GM12878 (cell line): ENCODE results near the gene DUS3L. TPM values are rescaled to one million over a fixed set of nuclear protein-coding genes. Genes with fewer than 3 reads are reported as not detected.

Experiments used
- ATAC-seq: fragments of 200-7000 bp; cut with Tn5 transposase; 3 replicates; pipeline ENCODE4 v1.9.1; 2020; ENCODE audit warnings: mild to moderate bottlenecking, moderate library complexity
- BruUV-seq: library from RNA; stranded (reverse); fragments of 400-500 nt; replicated peaks from 2 replicates; lab custom pipeline; 2021; lab: Mats Ljungman, UMichigan
- CTCF ChIA-PET: fragments of 300-600 bp; sonication (Branson Sonifier 250); formaldehyde crosslinking; extraction: SDS; loops from one replicate; lab custom pipeline; 2021; ENCODE audit warnings: inconsistent platforms; lab: Yijun Ruan, JAX
- POLR2A ChIA-PET: fragments of 350-600 bp; formaldehyde crosslinking; extraction: SDS; loops from one replicate; lab custom pipeline; 2021; ENCODE audit warnings: inconsistent platforms; lab: Charles Lee
- RAD21 ChIA-PET: fragments of 300-600 bp; sonication (Branson Sonifier 250); formaldehyde crosslinking; loops from one replicate; lab custom pipeline; 2023; ENCODE audit warnings: antibody characterized with exemption; ENCODE audit not compliant: unreplicated experiment; lab: Charles Lee
- SMC1A ChIA-PET: fragments of 300-600 bp; sonication (Branson Sonifier 250); formaldehyde crosslinking; loops from one replicate; lab custom pipeline; 2023; ENCODE audit not compliant: unreplicated experiment, uncharacterized antibody; lab: Charles Lee
- DNase-seq: peaks from one replicate; pipeline ENCODE4 v3.0.0-alpha.2; 2011; ENCODE audit warnings: low read depth, low spot score
- FAIRE-seq: peaks from 3 replicates; lab custom pipeline; 2011; peaks lifted over from hg19 to GRCh38; lab: Jason Lieb, UNC
- H2AFZ ChIP-seq: 2 replicates; pipeline ENCODE4 v1.6.0; 2011; ENCODE audit warnings: low read depth, low read length, control low read depth; ENCODE audit not compliant: control insufficient read depth
- H3K27ac ChIP-seq: 2 replicates; pipeline ENCODE4 v1.5.1; 2011; ENCODE audit warnings: control low read depth; ENCODE audit not compliant: control insufficient read depth, insufficient read depth
- H3K27me3 ChIP-seq, 2 experiments: replicated peaks in 1 of 2; 2 replicates each; pipeline versions ENCODE4 v1.6.0 to v1.6.1; 2011; ENCODE audit warnings: low read length in 1 of 2; ENCODE audit not compliant: control insufficient read depth in 2 of 2, insufficient read depth in 2 of 2
- H3K36me3 ChIP-seq, 2 experiments: 2 replicates each; pipeline ENCODE4 v1.5.1; 2011; ENCODE audit warnings: low read length in 1 of 2; ENCODE audit not compliant: control insufficient read depth in 2 of 2, insufficient read depth in 2 of 2
- H3K4me1 ChIP-seq: 2 replicates; pipeline ENCODE4 v1.6.1; 2011; ENCODE audit warnings: mild to moderate bottlenecking, low read length, moderate library complexity, mixed read lengths; ENCODE audit not compliant: control insufficient read depth, insufficient read depth
- H3K4me2 ChIP-seq: 2 replicates; pipeline ENCODE4 v1.6.0; 2011; ENCODE audit warnings: control low read depth; ENCODE audit not compliant: control insufficient read depth, insufficient read depth
- H3K4me3 ChIP-seq: fragments of 200-600 bp; sonication (generic); 2 replicates; pipeline ENCODE4 v1.5.1; 2016
- H3K79me2 ChIP-seq: 2 replicates; pipeline ENCODE4 v1.6.0; 2011; ENCODE audit warnings: low read length; ENCODE audit not compliant: control insufficient read depth, insufficient read depth
- H3K9ac ChIP-seq: 2 replicates; pipeline ENCODE4 v1.8.0; 2011; ENCODE audit warnings: low read length, control low read depth, mixed read lengths; ENCODE audit not compliant: control insufficient read depth, insufficient read depth
- H3K9me3 ChIP-seq: replicated peaks from 3 replicates; pipeline ENCODE4 v1.5.1; 2011; ENCODE audit warnings: mild to moderate bottlenecking, low read length; ENCODE audit not compliant: control insufficient read depth, insufficient read depth
- H4K20me1 ChIP-seq: 2 replicates; pipeline ENCODE4 v1.6.0; 2011; ENCODE audit not compliant: control insufficient read depth, insufficient read depth
- BRCA1 ChIP-seq: IDR thresholded peaks from 2 replicates; pipeline ENCODE4 v1.6.1; 2011; ENCODE audit warnings: low read depth, low read length, improper control_type of control experiment
- CBX5 ChIP-seq: sonication (generic); IDR thresholded peaks from 2 replicates; pipeline ENCODE4 v1.6.1; 2016; ENCODE audit warnings: low read depth, moderate library complexity, mild to moderate bottlenecking, inconsistent platforms
- CHD1 ChIP-seq: IDR thresholded peaks from 2 replicates; pipeline ENCODE4 v1.6.1; 2012; ENCODE audit warnings: low read depth, low read length, improper control_type of control experiment
- EGR1 ChIP-seq, 2 experiments: IDR thresholded peaks; 1 replicate in 1 of 2; 2 replicates in 1 of 2; pipeline ENCODE4 v1.6.1; 2011 to 2012; ENCODE audit warnings: low read depth in 2 of 2, low read length in 2 of 2, borderline replicate concordance in 1 of 2, mild to moderate bottlenecking in 1 of 2, moderate library complexity in 1 of 2
- EZH2 ChIP-seq: IDR thresholded peaks from 2 replicates; pipeline ENCODE4 v1.6.1; 2012; ENCODE audit warnings: low read depth, mild to moderate bottlenecking, control low read depth, inconsistent platforms, low read length, borderline replicate concordance; ENCODE audit not compliant: control insufficient read depth
- FOXK2 ChIP-seq: fragments of 450-650 bp; IDR thresholded peaks from 2 replicates; pipeline ENCODE4 v1.6.1; 2017; ENCODE audit warnings: mild to moderate bottlenecking, moderate library complexity
- JUNB ChIP-seq: IDR thresholded peaks from 2 replicates; pipeline ENCODE4 v1.6.1; 2016; ENCODE audit warnings: antibody characterized with exemption, mild to moderate bottlenecking
- KDM1A ChIP-seq: fragments of 200-600 bp; sonication (generic); IDR thresholded peaks from 2 replicates; pipeline ENCODE4 v1.6.1; 2016; ENCODE audit warnings: borderline replicate concordance
- PML ChIP-seq: IDR thresholded peaks from 2 replicates; pipeline ENCODE4 v1.6.1; 2012; ENCODE audit warnings: low read length, inconsistent platforms
- POLR2A ChIP-seq: IDR thresholded peaks from 2 replicates; pipeline ENCODE4 v1.6.1; 2011; ENCODE audit warnings: low read depth, mild to moderate bottlenecking, low read length
- RBBP5 ChIP-seq: fragments of 200-600 bp; sonication (generic); conservative IDR thresholded peaks from 2 replicates; pipeline ENCODE4 v1.6.1; 2016
- RCOR1 ChIP-seq: conservative IDR thresholded peaks from 2 replicates; pipeline ENCODE4 v1.6.1; 2012; ENCODE audit warnings: low read depth, low read length, improper control_type of control experiment
- SREBF2 ChIP-seq: IDR thresholded peaks from 2 replicates; pipeline ENCODE4 v1.6.1; 2012; ENCODE audit warnings: mild to moderate bottlenecking, low read length
- TAF1 ChIP-seq: IDR thresholded peaks from 2 replicates; pipeline ENCODE4 v1.6.1; 2011; ENCODE audit warnings: mild to moderate bottlenecking, low read depth, low read length, borderline replicate concordance
- TCF7 ChIP-seq: IDR thresholded peaks from 2 replicates; pipeline ENCODE4 v1.6.1; 2014; ENCODE audit warnings: antibody characterized with exemption, borderline replicate concordance
- WRNIP1 ChIP-seq: IDR thresholded peaks from 2 replicates; pipeline ENCODE4 v1.6.1; 2011; ENCODE audit warnings: low read depth, low read length, improper control_type of control experiment, borderline replicate concordance
- ZNF24 ChIP-seq: fragments of 450-650 bp; IDR thresholded peaks from 2 replicates; pipeline ENCODE4 v1.6.1; 2017; ENCODE audit warnings: antibody characterized with exemption, mild to moderate bottlenecking
- ZNF622 ChIP-seq: fragments of 450-650 bp; IDR thresholded peaks from 2 replicates; pipeline ENCODE4 v1.6.1; 2017; ENCODE audit warnings: mild to moderate bottlenecking, inconsistent platforms
- ZSCAN29 ChIP-seq: fragments of 450-650 bp; IDR thresholded peaks from 2 replicates; pipeline ENCODE4 v1.6.1; 2017; ENCODE audit warnings: mild to moderate bottlenecking, moderate library complexity
- ZZZ3 ChIP-seq: IDR thresholded peaks from 2 replicates; pipeline ENCODE4 v1.6.1; 2011; ENCODE audit warnings: low read depth; ENCODE audit not compliant: control insufficient read depth, insufficient read length
- WGBS: methylation state at CpG from one replicate; pipeline ENCODE4 v1.1.6; 2016; ENCODE audit warnings: low lambda C conversion rate; ENCODE audit not compliant: insufficient replicate concordance, insufficient coverage; ENCODE audit errors: missing lambda C conversion rate; 5-methylcytosine and 5-hydroxymethylcytosine counted together
- in situ Hi-C: fragments of 300-500 bp; cut with MboI; formaldehyde crosslinking; loops from 9 replicates; pipeline ENCODE4 v1.14.3; 2018; ENCODE audit warnings: mixed read lengths
- intact Hi-C: fragments of 100-400 bp; cut with micrococcal nuclease; formaldehyde crosslinking; loops from one replicate; pipeline ENCODE4 v1.14.2; 2022; ENCODE audit not compliant: unreplicated experiment
- polyA plus RNA-seq, 11 experiments: library from polyadenylated mRNA; depleted of rRNA in 4 of 11; unstranded in 6 of 11; stranded (reverse) in 5 of 11; fragments of >200 nt; fragmentation: Nextera tagmentation in 4 of 11; fragmentation: Illumina TruSeq in 1 of 11; extraction: Ambion mirVana in 4 of 11; extraction: Trizol in 1 of 11; gene quantifications; 1 replicate in 1 of 11; 2 replicates in 10 of 11; pipeline versions ENCODE4 v1.2.1 to v1.2.3, GENCODE V29; 2011 to 2016; ENCODE audit warnings: inconsistent platforms in 2 of 11, missing spikeins in 2 of 11, low read depth in 1 of 11
- total RNA-seq, 4 experiments: library from RNA; depleted of rRNA in 3 of 4; stranded (reverse); fragments of >200 nt in 3 of 4; fragmentation: Illumina TruSeq in 1 of 4; extraction: Trizol in 1 of 4; gene quantifications; 2 replicates each; pipeline versions ENCODE4 v1.2.1 to v1.2.3, GENCODE V29; 2013 to 2021
- TF ChIP-seq, protein P1 (sequence below): IDR thresholded peaks from 2 replicates; pipeline ENCODE4 v1.6.1; 2012; ENCODE audit warnings: low read length, inconsistent platforms

Gene DUS3L
- total and polyA plus RNA-seq, 10 of the 15 experiments (the other 5 are each of a cell fraction or from before 2014, with no cell fraction given) = 0.64 to 47.6 (median 31.1) TPM

DNA sequence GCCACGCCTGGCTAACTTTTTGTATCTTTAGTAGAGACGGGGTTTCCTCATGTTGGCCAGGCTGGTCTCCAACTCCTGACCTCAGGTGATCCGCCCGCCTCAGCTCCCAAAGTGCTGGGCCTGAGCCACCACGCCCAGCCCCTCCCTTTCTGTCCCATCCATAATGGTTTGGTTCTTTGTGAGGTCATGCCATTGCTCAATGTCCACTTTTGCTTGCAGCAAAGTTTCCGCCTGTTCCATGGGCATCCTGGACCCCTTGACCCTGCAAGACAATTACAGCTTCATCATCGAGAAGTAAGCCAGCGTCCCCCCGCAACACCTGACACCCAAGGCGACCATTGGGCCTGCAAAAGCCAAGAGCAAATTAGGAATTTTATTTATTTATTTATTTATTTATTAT lies 23.0 kb downstream of the DUS3L start:
- H3K9me3 ChIP-seq = no peaks in the 10 kb centered on the region
- H2AFZ ChIP-seq = no peak overlapping the region
- H3K4me2 ChIP-seq = no peak overlapping the region
- WGBS = 66% methylated on average over 10 of the region's 10 CpGs
- no TSS peak for BruUV-seq
- H3K4me3 ChIP-seq = no peak overlapping the region
- H3K79me2 ChIP-seq = no peaks in the 10 kb centered on the region
- POLR2A ChIA-PET = no interaction called here
- H3K27me3 ChIP-seq = no peaks in the 10 kb centered on the region
- SMC1A ChIA-PET = no interaction called here
- in situ Hi-C loops = no loop called here
- ATAC-seq = no peak
- intact Hi-C loops = no loop called here
- TF ChIP-seq ZZZ3 (no peak), CHD1 (no peak), TCF7 (no peak), ZSCAN29 (no peak), KDM1A (no peak), TAF1 (no peak)
- TF ChIP-seq, all 136 proteins: peak for 0
- Histone ChIP-seq H4K20me1 (no peaks in the 10 kb centered on the region), H3K9ac (no peak overlapping the region), H3K4me1 (no peaks in the 10 kb centered on the region), H3K36me3 (no peaks in the 10 kb centered on the region), H3K27ac (no peak overlapping the region)
- ChIA-PET RAD21 (no interaction called here), CTCF (no interaction called here)
- DNase-seq (no peak), FAIRE-seq (no peak)

DNA sequence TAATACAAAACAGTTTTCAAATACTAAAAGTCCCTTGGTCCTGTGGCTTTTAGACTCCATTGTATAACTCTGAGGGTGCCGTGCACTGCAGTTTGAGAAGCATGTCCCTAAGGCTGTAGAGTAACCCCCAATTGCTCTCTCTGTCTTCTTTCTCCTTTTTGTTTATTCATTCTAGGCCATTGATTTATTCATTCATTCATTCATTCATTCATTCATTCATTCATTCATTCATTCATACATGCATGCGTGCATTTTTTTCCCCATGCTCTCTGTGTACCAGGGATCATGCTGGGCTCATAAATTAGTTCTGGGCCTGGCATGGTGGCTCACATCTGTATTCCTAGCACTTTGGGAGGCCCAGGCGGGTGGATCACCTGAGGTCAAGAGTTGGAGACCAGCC lies 25.7 kb downstream of the DUS3L start:
- ChIA-PET POLR2A (no interaction called here), SMC1A (no interaction called here), RAD21 (no interaction called here), CTCF (no interaction called here)
- no peak for FAIRE-seq
- intact Hi-C loops (no loop called here), in situ Hi-C loops (no loop called here)
- H3K9ac ChIP-seq = no peak overlapping the region
- H3K27ac ChIP-seq = no peak overlapping the region
- BruUV-seq = no TSS peak
- no peaks in the 10 kb centered on the region for H3K9me3 ChIP-seq
- no peaks in the 10 kb centered on the region for H3K4me1 ChIP-seq
- no peak overlapping the region for H2AFZ ChIP-seq
- no peak overlapping the region for H3K4me2 ChIP-seq
- H4K20me1 ChIP-seq = no peaks in the 10 kb centered on the region
- H3K4me3 ChIP-seq = no peak overlapping the region
- no peak for ATAC-seq
- DNase-seq = no peak
- H3K27me3 ChIP-seq = no peaks in the 10 kb centered on the region
- no peaks in the 10 kb centered on the region for H3K36me3 ChIP-seq
- WGBS = 69% methylated on average over 3 of the region's 3 CpGs
- H3K79me2 ChIP-seq = no peaks in the 10 kb centered on the region
- TF ChIP-seq WRNIP1 (no peak), ZNF24 (no peak), CBX5 (no peak), TAF1 (no peak), ZNF622 (no peak), RBBP5 (no peak), PML (no peak), TCF7 (no peak), JUNB (no peak), BRCA1 (no peak), POLR2A (no peak), FOXK2 (no peak), SREBF2 (no peak), EZH2 (no peak), RCOR1 (no peak), EGR1 (IDR thresholded peaks at IDR 0.05; ENCODE audit: borderline replicate concordance in 1 of 2, low read depth in 2 of 2, low read length in 2 of 2) (no peak)
- TF ChIP-seq, protein P1, sequence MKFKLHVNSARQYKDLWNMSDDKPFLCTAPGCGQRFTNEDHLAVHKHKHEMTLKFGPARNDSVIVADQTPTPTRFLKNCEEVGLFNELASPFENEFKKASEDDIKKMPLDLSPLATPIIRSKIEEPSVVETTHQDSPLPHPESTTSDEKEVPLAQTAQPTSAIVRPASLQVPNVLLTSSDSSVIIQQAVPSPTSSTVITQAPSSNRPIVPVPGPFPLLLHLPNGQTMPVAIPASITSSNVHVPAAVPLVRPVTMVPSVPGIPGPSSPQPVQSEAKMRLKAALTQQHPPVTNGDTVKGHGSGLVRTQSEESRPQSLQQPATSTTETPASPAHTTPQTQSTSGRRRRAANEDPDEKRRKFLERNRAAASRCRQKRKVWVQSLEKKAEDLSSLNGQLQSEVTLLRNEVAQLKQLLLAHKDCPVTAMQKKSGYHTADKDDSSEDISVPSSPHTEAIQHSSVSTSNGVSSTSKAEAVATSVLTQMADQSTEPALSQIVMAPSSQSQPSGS = no peak
